Uterus (tissue), 4 donors: ENCODE data around the gene CHRND. TPM values are rescaled to one million over a fixed set of nuclear protein-coding genes. Genes with fewer than 3 reads are reported as not detected.

Source experiments
- DNase-seq, 2 donors: peaks; one replicate each; pipeline ENCODE4 v3.0.0-alpha.2; 2019 to 2020
- H3K27ac ChIP-seq, 2 donors: fragments of 200-600 bp; sonication (generic); 1 replicate in 1 of 2; 2 replicates in 1 of 2; pipeline ENCODE4 v1.5.1; 2016 to 2018
- H3K27me3 ChIP-seq, 2 donors: fragments of 200-600 bp; sonication (generic); one replicate each; pipeline ENCODE4 v1.5.1; 2018 to 2019; ENCODE audit warnings: control low read depth in 1 of 2
- H3K36me3 ChIP-seq, 2 donors: fragments of 200-600 bp; sonication (generic); one replicate each; pipeline ENCODE4 v1.5.1; 2019; ENCODE audit warnings: control low read depth in 1 of 2
- H3K4me1 ChIP-seq, 2 donors: fragments of 200-600 bp; sonication (generic); one replicate each; pipeline ENCODE4 v1.5.1; 2018 to 2019; ENCODE audit warnings: control low read depth in 1 of 2
- H3K4me3 ChIP-seq, 2 donors: fragments of 200-600 bp; sonication (generic); 1 replicate in 1 of 2; 2 replicates in 1 of 2; pipeline ENCODE4 v1.5.1; 2018 to 2019; ENCODE audit warnings: mild to moderate bottlenecking in 1 of 2
- H3K9me3 ChIP-seq, 2 donors: fragments of 200-600 bp; sonication (generic); one replicate each; pipeline ENCODE4 v1.5.1; 2019; ENCODE audit warnings: control low read depth in 1 of 2
- CTCF ChIP-seq, 4 experiments: fragments of 200-600 bp in 2 of 4; fragments of 450-650 bp in 2 of 4; sonication (generic) in 2 of 4; IDR thresholded peaks; one replicate each; pipeline ENCODE4 v1.5.1; 2016 to 2019; ENCODE audit warnings: antibody characterized with exemption in 4 of 4, mild to moderate bottlenecking in 2 of 4, moderate library complexity in 1 of 4
- POLR2A ChIP-seq, 2 donors: fragments of 450-650 bp; IDR thresholded peaks; one replicate each; pipeline ENCODE4 v1.6.1; 2016; ENCODE audit warnings: antibody characterized with exemption in 2 of 2, mild to moderate bottlenecking in 1 of 2, moderate library complexity in 1 of 2
- intact Hi-C: fragments of 100-400 bp; cut with DNase I; formaldehyde crosslinking; loops from one replicate; pipeline ENCODE4 v1.15.1; 2023; ENCODE audit warnings: low total_unique reads
- total RNA-seq, 4 donors: library from RNA; depleted of rRNA in 3 of 4; stranded (reverse); fragments of >200 nt in 3 of 4; gene quantifications; one replicate each; pipeline versions ENCODE4 v1.1.0 to v1.2.4, GENCODE V29; 2014 to 2023
- donor health status: DM: yes; HTN: yes; CAD: no.

Gene CHRND
- total RNA-seq: not detected

- no peak for DNase-seq
Observed at GRCh38 chr2:232525791-232526371, at the start of gene CHRND. Gene CHRND (plus strand): TSS chr2:232526160. CDS start chr2:232526216, 56 bp downstream.

GRCh38 chr2:232476791-232477190, 49.2 kb upstream of the CHRND start:
- TF ChIP-seq CTCF (IDR thresholded peaks at IDR 0.05) (no peak), POLR2A (IDR thresholded peaks at IDR 0.05) (no peak)

More at GRCh38 chr2:232525791-232526371, at the start of gene CHRND:
- intact Hi-C loops: loop anchor here (10.0 kb wide), 1 partner anchor 621 kb away; no protein-coding TSS in a partner anchor
- peaks cover 14 to 27% of the 10 kb centered on the region in 2 donors for H3K27me3 ChIP-seq
- no peak within 1 kb of the TSS for H3K27ac ChIP-seq
- TF ChIP-seq POLR2A (IDR thresholded peaks at IDR 0.05) (no peak), CTCF (IDR thresholded peaks at IDR 0.05) (no peak)
- peaks cover 0 to 12% of the 10 kb centered on the region in 2 donors for H3K4me1 ChIP-seq
- no peaks in the 10 kb centered on the region for H3K9me3 ChIP-seq
- H3K36me3 ChIP-seq: no peaks in the 10 kb centered on the region
- H3K4me3 ChIP-seq: no peak within 1 kb of the TSS

GRCh38 chr2:232477751-232478510, 48.0 kb upstream of the CHRND start:
- DNase-seq: no peak
- intact Hi-C loops: no loop called here
- Histone ChIP-seq H3K4me1 (no peaks in the 10 kb centered on the region), H3K9me3 (no peaks in the 10 kb centered on the region), H3K36me3 (no peaks in the 10 kb centered on the region), H3K27ac (no peak overlapping the region), H3K27me3 (no peaks in the 10 kb centered on the region), H3K4me3 (no peak overlapping the region)
- no peak for TF ChIP-seq CTCF (IDR thresholded peaks at IDR 0.05)
- TF ChIP-seq POLR2A (IDR thresholded peaks at IDR 0.05): no peak

More at GRCh38 chr2:232476791-232477190, 49.2 kb upstream of the CHRND start:
- no peaks in the 10 kb centered on the region for H3K27me3 ChIP-seq
- H3K27ac ChIP-seq: no peak overlapping the region
- H3K36me3 ChIP-seq: no peaks in the 10 kb centered on the region
- intact Hi-C loops: no loop called here
- no peak for DNase-seq
- H3K4me3 ChIP-seq: no peak overlapping the region
- no peaks in the 10 kb centered on the region for H3K9me3 ChIP-seq
- no peaks in the 10 kb centered on the region for H3K4me1 ChIP-seq

GRCh38 chr2:232478571-232479340, 47.2 kb upstream of the CHRND start:
- no peak overlapping the region for H3K27ac ChIP-seq
- TF ChIP-seq POLR2A (IDR thresholded peaks at IDR 0.05) (no peak), CTCF (IDR thresholded peaks at IDR 0.05) (no peak)
- no peaks in the 10 kb centered on the region for H3K27me3 ChIP-seq
- H3K4me1 ChIP-seq: no peaks in the 10 kb centered on the region
- no peaks in the 10 kb centered on the region for H3K36me3 ChIP-seq
- H3K9me3 ChIP-seq: no peaks in the 10 kb centered on the region
- intact Hi-C loops: no loop called here
- DNase-seq: no peak
- no peak overlapping the region for H3K4me3 ChIP-seq
